HUES48 (cell line): ENCODE measurements around the gene PUS1.

Experiments used
- H3K27ac ChIP-seq: one replicate; pipeline ENCODE4 v1.7.0; 2013; ENCODE audit warnings: low read depth, low read length, inconsistent platforms
- H3K27me3 ChIP-seq: 2 replicates; pipeline ENCODE4 v1.6.1; 2013; ENCODE audit warnings: mild to moderate bottlenecking, low read length; ENCODE audit not compliant: control insufficient read depth, insufficient read depth
- H3K36me3 ChIP-seq: 2 replicates; pipeline ENCODE4 v1.6.1; 2013; ENCODE audit warnings: low read length; ENCODE audit not compliant: control insufficient read depth, insufficient read depth
- H3K4me1 ChIP-seq: 2 replicates; pipeline ENCODE4 v1.6.1; 2013; ENCODE audit warnings: mild to moderate bottlenecking, low read length; ENCODE audit not compliant: control insufficient read depth, insufficient read depth
- H3K4me3 ChIP-seq: 2 replicates; pipeline ENCODE4 v1.5.1; 2013; ENCODE audit warnings: mild to moderate bottlenecking, low read depth, low read length
- H3K9ac ChIP-seq: 2 replicates; pipeline ENCODE4 v1.6.1; 2013; ENCODE audit warnings: mild to moderate bottlenecking, low read depth, low read length, moderate library complexity
- H3K9me3 ChIP-seq: 2 replicates; pipeline ENCODE4 v1.6.1; 2013; ENCODE audit warnings: low read length; ENCODE audit not compliant: control insufficient read depth, insufficient read depth

PUS1 gene

DNA sequence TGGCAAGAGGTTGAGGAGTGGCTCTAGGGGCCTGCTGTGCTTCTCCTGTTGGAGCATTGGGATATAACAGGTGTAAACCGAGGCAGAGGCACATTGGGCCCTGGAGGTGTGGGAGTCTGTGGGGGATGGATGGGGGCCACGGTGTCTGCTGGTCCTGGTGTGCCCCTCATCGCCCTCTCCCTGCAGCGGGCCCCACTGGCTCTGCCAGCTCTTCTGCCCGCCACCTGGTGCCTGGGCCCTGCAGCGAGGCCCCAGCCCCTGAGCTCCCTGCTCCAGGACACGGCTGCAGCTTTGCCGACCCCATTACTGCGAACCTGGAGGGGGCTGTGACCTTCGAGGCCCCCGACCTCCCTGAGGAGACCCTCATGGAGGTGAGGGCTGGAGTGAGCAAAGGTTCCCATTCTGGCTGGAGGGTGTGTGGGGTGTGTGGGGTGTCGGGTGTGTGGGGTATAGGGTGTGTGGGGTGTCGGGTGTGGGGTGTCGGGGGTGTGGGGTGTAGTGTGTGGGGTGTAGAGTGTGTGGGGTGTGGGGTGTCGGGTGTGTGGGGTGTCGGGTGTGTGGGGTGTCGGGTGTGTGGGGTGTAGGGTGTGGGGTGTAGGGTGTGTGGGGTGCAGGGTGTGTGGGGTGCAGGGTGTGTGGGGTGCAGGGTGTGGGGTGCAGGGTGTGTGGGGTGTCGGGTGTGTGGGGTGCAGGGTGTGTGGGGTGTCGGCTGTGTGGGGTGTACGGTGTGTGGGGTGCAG is 10.6 kb upstream of the PUS1 start:
- H3K9ac ChIP-seq: no peak overlapping the region
- H3K4me1 ChIP-seq: no peaks in the 10 kb centered on the region
- H3K36me3 ChIP-seq: peaks cover 74% of the 10 kb centered on the region
- H3K27me3 ChIP-seq: no peaks in the 10 kb centered on the region
- H3K9me3 ChIP-seq: no peaks in the 10 kb centered on the region
- H3K27ac ChIP-seq: no peak overlapping the region
- H3K4me3 ChIP-seq: no peak overlapping the region

DNA sequence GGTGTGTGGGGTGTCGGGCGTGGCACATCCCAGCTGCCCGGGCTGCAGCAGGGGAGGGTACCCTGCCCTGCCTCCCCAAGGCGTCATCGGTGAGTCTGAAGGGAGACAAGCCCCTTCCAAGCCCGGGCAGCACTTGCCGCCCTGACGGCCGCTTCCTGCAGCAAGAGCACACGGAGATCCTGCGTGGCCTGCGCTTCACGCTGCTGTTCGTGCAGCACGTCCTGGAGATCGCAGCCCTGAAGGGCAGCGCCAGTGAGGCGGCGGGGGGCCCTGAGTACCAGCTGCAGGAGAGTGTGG is 10.1 kb upstream of the PUS1 start:
- no peaks in the 10 kb centered on the region for H3K27me3 ChIP-seq
- peaks cover 70% of the 10 kb centered on the region for H3K36me3 ChIP-seq
- no peaks in the 10 kb centered on the region for H3K4me1 ChIP-seq
- no peak overlapping the region for H3K9ac ChIP-seq
- H3K9me3 ChIP-seq: no peaks in the 10 kb centered on the region
- no peak overlapping the region for H3K27ac ChIP-seq
- no peak overlapping the region for H3K4me3 ChIP-seq

- Histone ChIP-seq H3K36me3 (peaks cover 64% of the 10 kb centered on the region), H3K9me3 (no peaks in the 10 kb centered on the region), H3K27ac (no peak overlapping the region), H3K4me3 (no peak overlapping the region), H3K9ac (no peak overlapping the region), H3K4me1 (no peaks in the 10 kb centered on the region), H3K27me3 (no peaks in the 10 kb centered on the region)
Measured at GRCh38 chr12:131919366-131920156, 9.5 kb upstream of the PUS1 start.

- H3K4me1 ChIP-seq: no peaks in the 10 kb centered on the region
- H3K9me3 ChIP-seq: no peaks in the 10 kb centered on the region
- H3K9ac ChIP-seq: no peak overlapping the region
- no peaks in the 10 kb centered on the region for H3K27me3 ChIP-seq
- peaks cover 59% of the 10 kb centered on the region for H3K36me3 ChIP-seq
- no peak overlapping the region for H3K4me3 ChIP-seq
- no peak overlapping the region for H3K27ac ChIP-seq
Measured at GRCh38 chr12:131920157-131920508, 8.9 kb upstream of the PUS1 start.

DNA sequence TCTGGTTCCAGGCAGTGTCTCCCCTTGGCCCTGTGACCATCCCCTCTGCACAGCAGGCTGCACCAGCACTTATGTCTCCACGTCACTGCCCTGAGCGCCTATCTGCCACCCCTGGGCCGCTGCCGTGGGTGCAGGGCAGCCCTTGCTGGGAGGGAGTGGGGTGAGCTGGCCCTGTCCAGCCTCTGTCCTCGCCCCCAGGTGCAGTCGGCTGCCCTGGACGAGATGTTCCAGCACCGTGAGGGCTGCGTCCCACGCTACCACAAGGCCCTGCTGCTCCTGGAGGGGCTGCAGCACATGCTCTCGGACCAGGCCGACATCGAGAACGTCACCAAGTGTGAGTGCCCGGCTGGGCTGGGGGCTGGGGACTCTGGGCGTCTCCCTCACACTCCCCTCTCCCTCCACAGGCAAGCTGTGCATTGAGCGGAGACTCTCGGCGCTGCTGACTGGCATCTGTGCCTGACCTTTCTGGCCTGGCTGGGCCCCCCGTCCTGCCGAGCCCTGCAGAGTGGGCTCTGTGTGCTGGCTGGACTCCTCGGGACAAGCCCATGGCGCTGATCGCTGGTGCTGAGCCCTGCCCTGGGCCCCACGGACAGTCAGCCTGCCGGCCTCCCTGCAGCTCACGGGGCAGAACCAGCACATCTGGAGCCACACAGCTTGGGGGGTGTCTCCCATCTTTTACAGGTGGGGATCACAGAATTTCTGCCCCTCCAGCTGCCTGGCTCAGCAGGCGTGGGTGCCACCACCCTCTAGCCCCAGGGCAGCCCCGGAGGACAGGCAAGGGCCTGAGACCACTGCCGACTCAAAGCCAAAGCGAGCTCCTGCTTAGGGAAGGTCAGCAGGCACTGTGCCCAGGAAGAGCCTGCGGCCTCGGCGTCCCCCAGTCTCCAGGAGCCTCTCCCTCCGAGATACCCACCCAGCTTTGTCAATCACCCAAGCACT is 7.9 kb upstream of the PUS1 start:
- no peak overlapping the region for H3K27ac ChIP-seq
- H3K9me3 ChIP-seq: no peaks in the 10 kb centered on the region
- H3K4me3 ChIP-seq: no peak overlapping the region
- no peaks in the 10 kb centered on the region for H3K27me3 ChIP-seq
- no peaks in the 10 kb centered on the region for H3K4me1 ChIP-seq
- H3K9ac ChIP-seq: no peak overlapping the region
- H3K36me3 ChIP-seq: peaks cover 48% of the 10 kb centered on the region

- H3K9ac ChIP-seq: no peak overlapping the region
- H3K36me3 ChIP-seq: peaks cover 43% of the 10 kb centered on the region
- no peak overlapping the region for H3K27ac ChIP-seq
- no peaks in the 10 kb centered on the region for H3K4me1 ChIP-seq
- no peaks in the 10 kb centered on the region for H3K9me3 ChIP-seq
- H3K27me3 ChIP-seq: no peaks in the 10 kb centered on the region
- H3K4me3 ChIP-seq: no peak overlapping the region
Measured at GRCh38 chr12:131921866-131922769, 7.0 kb upstream of the PUS1 start.

DNA sequence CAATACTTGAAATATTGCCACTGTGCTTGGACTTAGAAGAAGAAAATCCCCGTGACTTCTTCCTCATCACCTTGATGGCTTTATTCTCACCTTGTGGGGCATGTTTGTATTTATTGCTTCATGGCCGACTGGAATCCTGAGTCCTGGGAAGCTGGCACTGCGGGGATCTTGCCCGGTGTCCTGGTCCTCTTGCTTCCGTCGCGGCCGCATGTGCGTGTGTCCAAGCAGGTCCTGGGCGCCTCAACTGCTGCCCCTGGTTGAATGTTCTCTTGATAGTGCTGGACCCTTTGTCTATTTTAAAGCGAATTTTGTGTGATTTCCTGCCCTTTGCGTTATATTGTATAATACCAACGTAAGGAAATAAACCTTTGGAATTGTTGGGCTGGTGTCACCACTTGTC is 6.3 kb upstream of the PUS1 start:
- no peaks in the 10 kb centered on the region for H3K4me1 ChIP-seq
- H3K36me3 ChIP-seq: peaks cover 38% of the 10 kb centered on the region
- H3K4me3 ChIP-seq: no peak overlapping the region
- H3K27me3 ChIP-seq: no peaks in the 10 kb centered on the region
- H3K9me3 ChIP-seq: no peaks in the 10 kb centered on the region
- H3K27ac ChIP-seq: no peak overlapping the region
- no peak overlapping the region for H3K9ac ChIP-seq

DNA sequence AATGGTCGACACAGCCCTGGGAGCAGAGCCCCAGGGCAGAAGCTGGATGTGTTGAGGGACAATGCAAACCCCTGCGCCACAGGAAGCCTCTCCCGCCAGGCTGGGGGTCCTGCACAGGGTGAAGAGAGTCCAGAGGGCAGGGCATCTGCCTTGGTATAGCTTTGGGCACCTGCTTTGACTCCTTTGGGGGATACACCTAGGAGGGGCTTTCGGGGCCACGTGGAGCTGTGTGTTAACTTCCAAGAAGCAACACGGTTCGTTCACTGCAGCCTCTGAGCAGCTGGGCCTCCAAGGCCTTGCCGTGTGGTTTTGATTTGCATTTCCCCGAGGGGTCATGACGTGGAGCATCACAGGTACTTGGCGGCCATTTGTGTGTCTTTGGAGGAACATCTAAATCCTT is 5.8 kb upstream of the PUS1 start:
- no peak overlapping the region for H3K27ac ChIP-seq
- no peaks in the 10 kb centered on the region for H3K9me3 ChIP-seq
- H3K4me3 ChIP-seq: no peak overlapping the region
- no peak overlapping the region for H3K9ac ChIP-seq
- H3K27me3 ChIP-seq: no peaks in the 10 kb centered on the region
- peaks cover 38% of the 10 kb centered on the region for H3K36me3 ChIP-seq
- H3K4me1 ChIP-seq: no peaks in the 10 kb centered on the region

GRCh38 chr12:131927110-131928079 is 1.7 kb upstream of the PUS1 start:
- H3K27ac ChIP-seq: no peak overlapping the region
- H3K9ac ChIP-seq: no peak overlapping the region
- H3K27me3 ChIP-seq: no peaks in the 10 kb centered on the region

More at GRCh38 chr12:131927110-131928079, 1.7 kb upstream of the PUS1 start:
- Histone ChIP-seq H3K36me3 (peaks cover 23% of the 10 kb centered on the region), H3K4me3 (no peak overlapping the region), H3K4me1 (no peaks in the 10 kb centered on the region), H3K9me3 (no peaks in the 10 kb centered on the region)
